Measurements from ENCODE around the gene SRCIN1. TPM values are rescaled to one million over a fixed set of nuclear protein-coding genes. Genes with fewer than 3 reads are reported as not detected.
"Not testable (repeated sequence)": the region's sequence is repeated elsewhere in the genome, so short reads cannot be mapped to it uniquely, and the experiment has no call there.

SRCIN1 gene, protein sequence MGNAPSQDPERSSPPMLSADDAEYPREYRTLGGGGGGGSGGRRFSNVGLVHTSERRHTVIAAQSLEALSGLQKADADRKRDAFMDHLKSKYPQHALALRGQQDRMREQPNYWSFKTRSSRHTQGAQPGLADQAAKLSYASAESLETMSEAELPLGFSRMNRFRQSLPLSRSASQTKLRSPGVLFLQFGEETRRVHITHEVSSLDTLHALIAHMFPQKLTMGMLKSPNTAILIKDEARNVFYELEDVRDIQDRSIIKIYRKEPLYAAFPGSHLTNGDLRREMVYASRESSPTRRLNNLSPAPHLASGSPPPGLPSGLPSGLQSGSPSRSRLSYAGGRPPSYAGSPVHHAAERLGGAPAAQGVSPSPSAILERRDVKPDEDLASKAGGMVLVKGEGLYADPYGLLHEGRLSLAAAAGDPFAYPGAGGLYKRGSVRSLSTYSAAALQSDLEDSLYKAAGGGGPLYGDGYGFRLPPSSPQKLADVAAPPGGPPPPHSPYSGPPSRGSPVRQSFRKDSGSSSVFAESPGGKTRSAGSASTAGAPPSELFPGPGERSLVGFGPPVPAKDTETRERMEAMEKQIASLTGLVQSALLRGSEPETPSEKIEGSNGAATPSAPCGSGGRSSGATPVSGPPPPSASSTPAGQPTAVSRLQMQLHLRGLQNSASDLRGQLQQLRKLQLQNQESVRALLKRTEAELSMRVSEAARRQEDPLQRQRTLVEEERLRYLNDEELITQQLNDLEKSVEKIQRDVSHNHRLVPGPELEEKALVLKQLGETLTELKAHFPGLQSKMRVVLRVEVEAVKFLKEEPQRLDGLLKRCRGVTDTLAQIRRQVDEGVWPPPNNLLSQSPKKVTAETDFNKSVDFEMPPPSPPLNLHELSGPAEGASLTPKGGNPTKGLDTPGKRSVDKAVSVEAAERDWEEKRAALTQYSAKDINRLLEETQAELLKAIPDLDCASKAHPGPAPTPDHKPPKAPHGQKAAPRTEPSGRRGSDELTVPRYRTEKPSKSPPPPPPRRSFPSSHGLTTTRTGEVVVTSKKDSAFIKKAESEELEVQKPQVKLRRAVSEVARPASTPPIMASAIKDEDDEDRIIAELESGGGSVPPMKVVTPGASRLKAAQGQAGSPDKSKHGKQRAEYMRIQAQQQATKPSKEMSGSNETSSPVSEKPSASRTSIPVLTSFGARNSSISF
- total RNA-seq: not detected

DNA sequence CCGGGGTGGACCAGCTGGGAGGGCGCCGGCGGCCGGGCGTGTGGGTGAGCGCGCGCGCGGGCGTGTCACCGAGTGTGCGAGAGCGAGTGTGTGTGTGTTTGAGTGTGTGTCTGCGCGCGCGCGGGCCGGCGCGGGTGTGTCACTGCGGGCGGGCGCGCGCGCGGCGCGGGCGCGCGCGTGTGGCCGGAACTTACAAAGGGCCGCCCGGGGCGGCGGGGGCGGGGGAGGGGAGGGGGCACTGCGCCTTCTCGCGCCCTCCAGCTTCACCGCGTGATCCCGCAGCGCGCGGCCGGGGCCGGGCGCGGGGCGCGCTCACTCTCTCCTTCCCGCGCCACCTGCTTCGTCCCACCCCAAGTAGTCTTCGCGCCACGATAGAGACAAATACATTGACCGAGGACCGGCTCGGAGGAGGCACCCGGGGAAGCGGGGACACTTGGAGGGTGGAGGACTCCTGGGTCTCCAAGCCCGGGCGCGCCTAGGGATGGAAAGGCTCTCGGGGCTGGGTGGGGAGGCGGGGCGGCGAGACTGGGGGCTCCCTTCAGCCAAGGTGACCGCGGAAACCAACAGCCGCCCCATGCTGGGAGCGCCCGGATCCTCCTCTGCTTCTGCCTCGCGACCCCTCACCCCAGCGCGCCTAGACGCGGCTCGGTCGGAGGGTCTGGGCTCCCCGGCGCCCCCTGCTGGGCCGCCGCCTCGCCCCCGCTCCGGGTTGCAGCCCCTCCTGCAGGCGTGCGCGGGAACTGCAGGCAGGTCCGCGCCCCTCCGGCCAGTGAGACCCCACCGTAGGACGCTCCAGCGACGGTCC, at the start of gene SRCIN1:
Gene SRCIN1 (minus strand): TSS at position 112 of the 805 bp plus-strand sequence. CDS start 247 bp downstream, outside the sequence.
- Histone ChIP-seq H3K9me3 (ENCODE audit: low read depth, low read length) (no peaks in the 10 kb centered on the region), H3K4me3 (ENCODE audit: low read length) (no peak within 1 kb of the TSS), H3K27me3 (ENCODE audit: insufficient read depth, low read length) (peaks cover 73% of the 10 kb centered on the region), H3K4me1 (ENCODE audit: insufficient read depth, low read length) (peaks cover 10% of the 10 kb centered on the region)

DNA sequence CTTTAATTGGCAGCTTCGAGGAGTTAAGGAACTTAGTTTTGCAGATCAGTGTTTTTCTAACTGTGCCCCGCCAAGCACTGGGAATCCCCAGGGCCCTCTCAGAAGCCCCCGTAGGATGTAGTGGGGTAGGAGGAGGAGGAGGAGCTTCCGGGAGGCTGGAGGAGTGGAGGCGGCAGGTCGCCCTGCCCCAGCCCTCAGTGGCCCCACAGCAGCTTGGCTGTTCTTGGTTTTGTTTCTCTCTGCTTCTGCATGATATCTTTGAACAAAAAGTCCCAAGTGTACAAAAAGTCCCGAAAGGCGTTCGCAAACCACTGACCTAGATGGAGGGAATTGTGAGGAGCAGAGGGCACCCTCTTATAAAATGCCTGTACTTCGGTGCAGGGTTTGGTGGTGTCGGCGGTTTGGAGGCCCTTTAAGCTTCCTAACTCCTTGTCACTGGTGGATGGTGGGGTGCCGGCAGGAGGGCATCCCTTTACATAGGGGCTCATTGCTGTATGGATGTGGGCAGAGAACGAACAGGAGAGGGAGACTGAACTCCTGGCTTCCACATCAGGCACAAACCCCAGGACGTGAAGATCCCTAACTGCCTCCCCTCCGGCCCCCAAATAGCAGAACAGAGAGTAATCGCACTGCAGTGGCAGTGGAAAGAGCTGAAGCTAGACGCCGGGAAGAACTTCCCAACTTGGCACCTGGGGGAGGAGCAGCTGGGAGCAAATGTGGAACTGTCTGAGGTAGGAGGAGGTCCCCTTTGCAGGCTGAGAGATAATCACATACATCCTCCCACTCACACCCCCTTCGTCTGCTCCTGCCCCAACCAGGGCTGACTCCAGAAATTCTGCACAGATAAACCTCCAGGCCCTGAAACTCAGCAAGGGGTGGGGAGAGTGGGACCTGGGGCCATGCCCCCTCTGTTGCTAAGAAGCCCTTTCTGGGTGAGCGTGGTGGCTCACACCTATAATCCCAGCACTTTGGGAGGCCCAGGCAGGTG, 49.0 kb upstream of the SRCIN1 start:
- Histone ChIP-seq H3K4me3 (ENCODE audit: low read length) (no peak overlapping the region), H3K9me3 (ENCODE audit: low read depth, low read length) (no peaks in the 10 kb centered on the region), H3K4me1 (ENCODE audit: insufficient read depth, low read length) (no peaks in the 10 kb centered on the region), H3K27me3 (ENCODE audit: insufficient read depth, low read length) (peaks cover 12% of the 10 kb centered on the region)

DNA sequence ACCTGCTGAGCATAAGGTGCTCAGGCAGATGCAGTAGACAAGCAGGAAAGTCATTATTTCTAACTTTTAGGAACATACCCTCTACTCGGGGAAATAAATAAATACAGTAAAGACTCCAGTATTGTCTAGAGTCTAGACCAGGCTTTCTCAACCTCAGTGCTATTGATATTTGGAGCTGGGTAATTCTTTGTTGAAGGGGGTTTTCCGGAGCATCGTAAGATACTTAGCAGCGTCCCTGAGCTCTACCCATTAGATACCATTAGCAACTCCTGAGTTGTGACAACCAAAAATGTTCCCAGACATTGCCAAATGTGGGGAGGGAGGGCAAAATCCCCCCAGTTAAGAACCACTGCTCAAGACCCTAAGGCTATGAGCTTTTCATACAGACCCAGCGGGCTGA, 47.9 kb upstream of the SRCIN1 start:
- Histone ChIP-seq H3K4me1 (ENCODE audit: insufficient read depth, low read length) (no peaks in the 10 kb centered on the region), H3K9me3 (ENCODE audit: low read depth, low read length) (no peaks in the 10 kb centered on the region), H3K27me3 (ENCODE audit: insufficient read depth, low read length) (peaks cover 12% of the 10 kb centered on the region), H3K4me3 (ENCODE audit: low read length) (no peak overlapping the region)

DNA sequence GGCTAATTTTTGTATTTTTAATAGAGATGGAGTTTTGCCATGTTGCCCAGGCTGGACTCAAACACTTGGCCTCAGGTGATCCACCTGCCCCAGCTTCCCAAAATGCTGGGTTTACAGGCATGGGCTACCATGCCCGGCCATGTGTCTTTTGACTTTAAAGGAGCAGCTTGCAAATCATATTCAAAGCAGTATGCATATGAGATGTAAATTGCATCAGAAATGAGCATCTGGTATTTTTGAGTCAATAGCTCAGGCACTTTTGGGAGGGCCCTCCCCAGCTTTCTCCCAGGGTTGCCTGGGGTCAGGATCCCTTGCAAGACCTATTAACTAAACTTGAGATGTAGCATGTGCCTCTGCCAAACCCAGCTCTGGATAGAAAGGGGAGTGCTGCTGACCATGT, 47.5 kb upstream of the SRCIN1 start:
- no peaks in the 10 kb centered on the region for H3K4me1 ChIP-seq (ENCODE audit: insufficient read depth, low read length)
- no peak overlapping the region for H3K4me3 ChIP-seq (ENCODE audit: low read length)
- H3K27me3 ChIP-seq (ENCODE audit: insufficient read depth, low read length): peaks cover 12% of the 10 kb centered on the region
- no peaks in the 10 kb centered on the region for H3K9me3 ChIP-seq (ENCODE audit: low read depth, low read length)

DNA sequence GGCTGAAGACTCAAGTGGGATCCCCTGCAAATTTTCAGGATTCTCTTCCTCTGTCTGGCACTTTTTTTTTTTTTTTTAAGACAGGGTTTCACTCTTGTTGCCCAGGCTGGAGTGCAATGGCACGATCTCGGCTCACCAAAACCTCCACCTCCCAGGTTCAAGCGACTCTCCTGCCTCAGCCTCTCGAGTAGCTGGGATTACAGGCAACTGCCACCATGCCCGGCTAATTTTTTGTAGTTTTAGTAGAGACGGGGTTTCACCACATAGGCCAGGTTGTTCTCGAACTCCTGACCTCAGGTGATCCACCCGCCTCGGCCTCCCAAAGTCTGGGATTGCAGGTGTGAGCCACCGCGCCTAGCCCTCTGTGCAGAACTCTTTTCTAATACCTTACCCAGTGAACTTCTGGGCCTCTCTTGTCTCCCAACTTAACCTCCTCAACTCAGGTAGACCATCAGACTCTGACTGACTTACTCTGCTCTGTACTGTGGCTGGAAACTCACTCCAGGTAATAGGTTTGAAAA, 45.0 kb upstream of the SRCIN1 start:
- peaks cover 12% of the 10 kb centered on the region for H3K27me3 ChIP-seq (ENCODE audit: insufficient read depth, low read length)
- not testable (repeated sequence) for H3K9me3 ChIP-seq (ENCODE audit: low read depth, low read length); H3K4me1 ChIP-seq (ENCODE audit: insufficient read depth, low read length); H3K4me3 ChIP-seq (ENCODE audit: low read length)

DNA sequence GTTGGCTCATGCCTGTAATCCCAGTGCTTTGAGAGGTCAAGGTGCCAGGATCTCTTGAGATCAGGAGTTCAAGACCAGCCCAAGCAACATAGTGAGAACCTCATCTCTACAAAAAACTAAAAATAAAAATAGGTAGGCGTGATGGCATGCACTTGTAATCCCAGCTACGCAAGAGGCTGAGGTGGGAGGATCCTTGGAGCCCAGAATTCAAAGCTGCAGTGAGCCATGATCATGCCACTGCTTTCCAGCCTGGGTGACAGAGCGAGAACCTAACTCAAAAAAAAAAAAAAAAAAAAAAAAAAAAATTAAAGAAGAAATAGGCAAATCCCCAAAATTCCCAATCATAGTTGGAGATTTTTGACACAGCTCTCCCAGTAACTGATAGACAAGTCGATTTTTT, 32.2 kb upstream of the SRCIN1 start:
- Histone ChIP-seq H3K27me3 (ENCODE audit: insufficient read depth, low read length) (peaks cover 6% of the 10 kb centered on the region), H3K9me3 (ENCODE audit: low read depth, low read length) (no peaks in the 10 kb centered on the region), H3K4me1 (ENCODE audit: insufficient read depth, low read length) (no peaks in the 10 kb centered on the region), H3K4me3 (ENCODE audit: low read length) (no peak overlapping the region)

DNA sequence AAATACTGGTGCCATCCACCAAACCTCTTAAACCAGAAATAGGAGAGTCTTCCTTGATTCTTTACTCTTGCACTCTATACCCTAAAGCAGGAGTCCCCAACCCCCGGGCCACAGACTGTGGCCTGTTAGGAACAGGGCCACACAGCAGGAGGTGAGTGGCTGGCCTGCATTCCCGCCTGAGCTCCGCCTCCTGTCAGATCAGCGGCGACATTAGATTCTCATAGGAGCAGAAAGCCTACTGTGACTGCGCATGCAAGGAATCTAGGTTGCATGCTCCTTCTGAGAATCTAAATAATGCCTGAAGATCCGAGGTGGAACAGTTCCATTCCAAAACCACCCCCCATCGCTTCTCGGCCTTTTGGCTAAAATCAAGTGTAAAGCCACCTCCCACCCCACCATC, 30.3 kb upstream of the SRCIN1 start:
- Histone ChIP-seq H3K4me1 (ENCODE audit: insufficient read depth, low read length) (no peaks in the 10 kb centered on the region), H3K27me3 (ENCODE audit: insufficient read depth, low read length) (peaks cover 6% of the 10 kb centered on the region), H3K4me3 (ENCODE audit: low read length) (no peak overlapping the region), H3K9me3 (ENCODE audit: low read depth, low read length) (no peaks in the 10 kb centered on the region)

DNA sequence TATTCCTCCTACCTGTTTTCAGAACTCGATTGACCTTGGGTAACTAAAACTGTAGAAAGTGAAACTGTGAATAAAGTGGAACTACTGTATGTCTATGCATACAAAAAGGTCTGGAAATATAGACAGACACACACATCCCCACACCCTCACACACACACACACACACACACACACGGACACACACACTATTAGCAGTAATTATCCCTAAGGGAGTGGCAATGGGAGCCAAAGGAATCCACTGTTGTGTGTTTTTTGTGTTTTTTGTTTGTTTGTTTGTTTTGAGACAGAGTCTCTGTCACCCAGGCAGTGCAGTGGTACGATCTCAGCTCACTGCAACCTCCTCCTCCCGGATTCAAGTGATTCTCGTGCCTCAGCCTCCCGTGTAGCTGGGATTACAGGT, 26.6 kb upstream of the SRCIN1 start:
- Histone ChIP-seq H3K9me3 (ENCODE audit: low read depth, low read length) (no peaks in the 10 kb centered on the region), H3K4me3 (ENCODE audit: low read length) (no peak overlapping the region), H3K4me1 (ENCODE audit: insufficient read depth, low read length) (no peaks in the 10 kb centered on the region), H3K27me3 (ENCODE audit: insufficient read depth, low read length) (no peaks in the 10 kb centered on the region)

DNA sequence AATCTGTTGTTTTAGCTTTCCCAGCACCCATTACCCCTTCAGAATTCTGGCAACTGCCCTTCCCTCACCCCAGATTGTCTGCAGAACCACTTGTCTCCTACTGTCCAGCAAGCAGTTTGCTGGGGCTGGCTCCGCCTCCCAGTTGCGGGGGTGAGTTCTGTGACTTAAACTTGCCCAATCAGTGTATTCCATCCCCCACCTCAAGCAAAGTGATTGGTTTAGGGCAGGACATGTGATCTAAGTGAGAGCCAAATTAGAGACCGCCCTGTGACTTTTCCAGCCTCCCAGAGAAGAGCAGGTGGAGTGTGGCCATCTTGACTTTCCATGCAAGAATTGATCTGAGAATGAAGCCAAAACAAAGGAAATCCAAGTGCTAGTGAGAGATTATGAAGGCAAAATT, 22.7 kb upstream of the SRCIN1 start:
- Histone ChIP-seq H3K4me3 (ENCODE audit: low read length) (no peak overlapping the region), H3K9me3 (ENCODE audit: low read depth, low read length) (no peaks in the 10 kb centered on the region), H3K4me1 (ENCODE audit: insufficient read depth, low read length) (no peaks in the 10 kb centered on the region), H3K27me3 (ENCODE audit: insufficient read depth, low read length) (peaks cover 4% of the 10 kb centered on the region)

DNA sequence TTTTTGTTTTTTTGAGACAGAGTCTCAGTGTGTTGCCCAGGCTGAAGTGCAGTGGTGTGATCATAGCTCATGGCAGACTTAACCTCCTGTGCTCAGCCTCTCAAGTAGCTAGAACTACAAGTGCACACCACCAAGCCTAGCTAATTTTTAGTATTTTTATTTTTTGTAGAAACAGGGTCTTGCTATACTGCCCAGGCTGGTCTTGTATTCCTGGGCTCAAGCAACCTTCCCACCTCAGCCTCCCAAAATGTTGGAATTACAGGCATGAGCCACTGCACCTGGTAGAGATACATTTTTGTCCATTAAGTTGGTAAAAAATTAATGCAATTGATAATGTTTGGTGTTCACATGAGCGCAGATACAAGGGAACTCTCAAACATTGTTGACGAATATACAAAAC, 22.2 kb upstream of the SRCIN1 start:
- H3K4me1 ChIP-seq (ENCODE audit: insufficient read depth, low read length): no peaks in the 10 kb centered on the region
- H3K9me3 ChIP-seq (ENCODE audit: low read depth, low read length): no peaks in the 10 kb centered on the region
- no peak overlapping the region for H3K4me3 ChIP-seq (ENCODE audit: low read length)
- peaks cover 4% of the 10 kb centered on the region for H3K27me3 ChIP-seq (ENCODE audit: insufficient read depth, low read length)

DNA sequence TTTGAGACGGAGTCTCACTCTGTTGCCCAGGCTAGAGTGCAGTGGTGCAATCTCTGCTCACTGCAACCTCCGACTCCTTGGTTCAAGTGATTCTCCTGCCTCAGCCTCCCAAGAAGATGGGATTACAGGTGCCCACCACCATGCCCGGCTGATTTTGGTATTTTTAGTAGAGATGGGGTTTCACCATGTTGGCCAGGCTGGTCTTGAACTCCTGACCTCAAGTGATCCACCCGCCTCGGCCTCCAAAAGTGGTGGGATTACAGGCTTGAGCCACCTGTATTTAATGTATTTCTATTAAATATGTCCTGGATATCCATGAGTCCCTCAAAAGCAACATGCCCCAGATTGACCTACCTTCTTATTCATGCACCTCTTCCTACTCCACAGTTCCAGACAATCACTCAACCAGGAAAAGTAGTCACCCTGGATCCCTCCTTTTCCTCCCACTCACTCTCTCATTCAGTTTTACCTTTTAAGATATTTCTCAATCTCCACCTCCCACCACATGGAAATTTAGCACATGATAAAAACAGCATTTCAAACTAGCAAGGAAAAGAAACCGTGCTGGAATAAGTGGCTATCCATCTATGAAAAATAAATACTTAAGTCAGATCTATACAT, 21.0 kb upstream of the SRCIN1 start:
- H3K9me3 ChIP-seq (ENCODE audit: low read depth, low read length); H3K4me1 ChIP-seq (ENCODE audit: insufficient read depth, low read length); H3K4me3 ChIP-seq (ENCODE audit: low read length); H3K27me3 ChIP-seq (ENCODE audit: insufficient read depth, low read length): not testable (repeated sequence)

DNA sequence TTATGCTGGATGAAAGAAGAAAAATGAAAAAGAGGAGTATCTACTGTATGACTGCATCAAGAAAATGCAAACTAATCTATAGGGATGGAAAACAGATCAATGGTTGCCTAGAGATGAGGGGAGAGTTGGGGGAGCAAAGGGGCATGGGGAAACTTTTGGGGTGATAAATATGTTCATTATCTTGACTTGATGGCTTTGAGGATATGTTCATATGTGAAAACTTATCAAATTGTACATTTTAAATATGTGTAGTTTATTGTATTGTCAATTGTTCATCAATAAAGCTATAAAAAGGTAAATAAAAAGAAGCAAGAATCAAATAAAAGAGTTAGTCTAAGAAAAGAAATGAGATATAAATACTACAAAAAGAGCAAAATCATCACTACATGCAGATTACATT, 19.7 kb upstream of the SRCIN1 start:
- Histone ChIP-seq H3K4me3 (ENCODE audit: low read length) (no peak overlapping the region), H3K27me3 (ENCODE audit: insufficient read depth, low read length) (peaks cover 14% of the 10 kb centered on the region), H3K4me1 (ENCODE audit: insufficient read depth, low read length) (no peaks in the 10 kb centered on the region), H3K9me3 (ENCODE audit: low read depth, low read length) (no peaks in the 10 kb centered on the region)

DNA sequence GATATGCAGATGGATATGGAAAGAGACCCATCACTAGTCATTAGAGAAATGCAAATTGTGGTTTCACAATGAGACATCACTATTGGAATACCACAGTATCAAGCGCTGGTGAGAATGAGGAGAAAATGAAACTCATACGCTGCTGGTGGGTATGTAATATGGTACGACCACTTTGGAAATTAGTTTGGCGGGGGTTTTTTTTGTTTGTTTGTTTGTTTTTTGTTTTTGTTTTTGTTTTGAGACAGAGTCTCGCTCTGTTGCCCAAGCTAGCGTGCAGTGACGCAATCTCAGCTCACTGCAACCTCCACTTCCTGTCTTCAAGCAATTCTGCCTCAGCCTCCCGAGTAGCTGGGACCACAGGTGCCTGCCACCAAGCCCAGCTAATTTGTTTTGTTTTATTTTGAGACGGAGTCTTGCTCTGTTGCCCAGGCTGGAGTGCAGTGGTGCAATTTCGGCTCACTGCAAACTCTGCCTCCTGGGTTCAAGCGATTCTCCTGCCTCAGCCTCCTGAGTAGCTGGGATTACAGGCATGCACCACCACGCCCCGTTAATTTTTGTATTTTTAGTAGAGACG, 19.1 kb upstream of the SRCIN1 start:
- H3K9me3 ChIP-seq (ENCODE audit: low read depth, low read length); H3K4me3 ChIP-seq (ENCODE audit: low read length); H3K4me1 ChIP-seq (ENCODE audit: insufficient read depth, low read length): not testable (repeated sequence)
- peaks cover 14% of the 10 kb centered on the region for H3K27me3 ChIP-seq (ENCODE audit: insufficient read depth, low read length)
